ENCODE measurements around the gene CENPT. TPM values are rescaled to one million over a fixed set of nuclear protein-coding genes. Genes with fewer than 3 reads are reported as not detected.

Gene CENPT
- total and polyA plus RNA-seq, 2 donors (not counting 1 experiment from before 2014, with no cell fraction given), result 75.0 to 169 TPM

- CTCF ChIA-PET, result interaction anchor here (1.0 kb wide), 1 partner anchor 30 kb away, joined by 4 read pairs; no protein-coding TSS in a partner anchor
- 100% methylated on average over 3 of the region's 3 CpGs for WGBS (ENCODE audit: insufficient coverage)
- H3K36me3 ChIP-seq (replicated peaks in 1 of 2; ENCODE audit: control extremely low read depth in 1 of 2, control insufficient read depth in 1 of 2, extremely low read depth in 1 of 2, insufficient read depth in 2 of 2, low read length in 1 of 2), result peaks cover 0 to 4% of the 10 kb centered on the region in 2 experiments
Measured at GRCh38 chr16:67853670-67854069, 6.2 kb upstream of the CENPT start.

More at GRCh38 chr16:67853670-67854069, 6.2 kb upstream of the CENPT start:
- no peak for TF ChIP-seq CTCF (IDR thresholded peaks at IDR 0.05)
- no peak for TF ChIP-seq EZH2 (IDR thresholded peaks at IDR 0.05; ENCODE audit: borderline replicate concordance, insufficient read depth, low read depth, low read length, poor library complexity, severe bottlenecking)
- H3K4me3 Mint-ChIP-seq, result no peak overlapping the region
- POLR2A ChIA-PET, result no interaction called here
- H3K4me1 Mint-ChIP-seq, result peaks cover 27% of the 10 kb centered on the region
- H3K9me3 ChIP-seq (ENCODE audit: control extremely low read depth in 1 of 3, control insufficient read depth in 2 of 3, insufficient read depth in 1 of 3, low read length in 2 of 3), result no peaks in the 10 kb centered on the region
- H3K27ac ChIP-seq (ENCODE audit: low read length in 2 of 2), result no peak overlapping the region
- no peak overlapping the region for H3K4me3 ChIP-seq (ENCODE audit: control extremely low read depth in 1 of 5, extremely low read depth in 1 of 5, insufficient read depth in 1 of 5, low read depth in 2 of 5, low read length in 4 of 5)
- DNase-seq (no peak), ATAC-seq (ENCODE audit: low read depth) (no peak)
- H3K27ac Mint-ChIP-seq, result no peak overlapping the region
- peaks cover 66% of the 10 kb centered on the region for H4K20me1 ChIP-seq (ENCODE audit: control insufficient read depth, insufficient read depth, low read length, poor library complexity, severe bottlenecking)
- no peak overlapping the region for H3K4me2 ChIP-seq (replicated peaks; ENCODE audit: low read depth, low read length, poor library complexity, severe bottlenecking)
- intact Hi-C loops (cut with micrococcal nuclease), result no loop called here
- H3K27me3 ChIP-seq (replicated peaks in 1 of 4; ENCODE audit: control extremely low read depth in 1 of 4, control insufficient read depth in 3 of 4, insufficient read depth in 4 of 4, low read length in 3 of 4), result no peaks in the 10 kb centered on the region
- H2AFZ ChIP-seq (ENCODE audit: insufficient read depth, low read depth, low read length, poor library complexity, severe bottlenecking), result no peak overlapping the region
- H3K4me1 ChIP-seq (ENCODE audit: control insufficient read depth in 2 of 2, insufficient read depth in 2 of 2, low read length in 2 of 2), result no peaks in the 10 kb centered on the region
- H3K79me2 ChIP-seq (ENCODE audit: control insufficient read depth, insufficient read depth, low read length), result peaks cover 97% of the 10 kb centered on the region
- no peaks in the 10 kb centered on the region for H3K9me3 Mint-ChIP-seq (ENCODE audit: insufficient read depth)
- no peaks in the 10 kb centered on the region for H3K27me3 Mint-ChIP-seq
- no peak overlapping the region for H3K9ac ChIP-seq (ENCODE audit: low read length)
